ENCODE results near the gene EPS15.
"Not testable (repeated sequence)": the region's sequence is repeated elsewhere in the genome, so short reads cannot be mapped to it uniquely, and the experiment has no call there.

The EPS15 gene

DNA sequence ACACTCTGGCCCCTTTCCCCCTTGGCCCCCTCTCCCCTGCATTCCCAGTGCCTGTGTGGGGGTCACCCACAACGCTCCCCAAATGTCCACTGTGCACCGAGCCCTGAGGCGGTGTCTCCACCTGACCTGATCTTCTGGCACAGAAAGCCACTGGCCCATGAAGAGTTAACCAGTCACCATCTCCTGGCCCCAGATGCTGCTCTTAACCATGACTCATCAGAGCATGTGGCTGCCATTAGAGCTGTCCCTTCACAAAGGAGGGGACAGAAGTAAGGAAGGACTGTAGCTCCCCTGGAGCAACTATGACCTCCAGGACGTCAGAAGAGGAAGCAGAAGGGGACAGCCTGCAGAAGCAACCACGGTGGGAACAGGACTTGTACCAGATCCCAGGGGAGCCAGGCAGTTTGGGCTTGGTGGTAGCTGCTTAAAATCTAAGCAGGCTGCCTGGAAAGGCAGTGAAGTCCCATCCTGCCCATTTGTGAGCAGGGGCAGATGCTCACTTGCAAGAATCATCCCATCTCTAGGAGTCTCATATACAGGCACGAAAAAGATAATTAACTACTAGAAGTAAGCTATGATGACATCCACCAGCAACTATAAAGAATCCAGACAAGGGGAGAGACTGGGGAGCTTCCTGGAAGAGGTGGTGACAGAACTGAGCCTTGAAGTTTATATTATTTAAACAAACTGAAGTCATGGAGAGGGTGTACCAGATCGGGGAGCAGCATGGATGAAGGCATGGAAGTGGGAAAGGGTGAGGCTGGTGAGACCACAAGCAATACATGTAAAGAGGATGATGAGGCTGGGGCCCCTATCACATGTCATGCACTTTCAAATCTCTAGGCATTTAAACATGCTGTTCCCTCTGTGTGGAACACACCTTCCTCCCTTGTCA lies 187.6 kb downstream of the EPS15 start:
- DNase-seq (ENCODE audit: low read depth): no peak

DNA sequence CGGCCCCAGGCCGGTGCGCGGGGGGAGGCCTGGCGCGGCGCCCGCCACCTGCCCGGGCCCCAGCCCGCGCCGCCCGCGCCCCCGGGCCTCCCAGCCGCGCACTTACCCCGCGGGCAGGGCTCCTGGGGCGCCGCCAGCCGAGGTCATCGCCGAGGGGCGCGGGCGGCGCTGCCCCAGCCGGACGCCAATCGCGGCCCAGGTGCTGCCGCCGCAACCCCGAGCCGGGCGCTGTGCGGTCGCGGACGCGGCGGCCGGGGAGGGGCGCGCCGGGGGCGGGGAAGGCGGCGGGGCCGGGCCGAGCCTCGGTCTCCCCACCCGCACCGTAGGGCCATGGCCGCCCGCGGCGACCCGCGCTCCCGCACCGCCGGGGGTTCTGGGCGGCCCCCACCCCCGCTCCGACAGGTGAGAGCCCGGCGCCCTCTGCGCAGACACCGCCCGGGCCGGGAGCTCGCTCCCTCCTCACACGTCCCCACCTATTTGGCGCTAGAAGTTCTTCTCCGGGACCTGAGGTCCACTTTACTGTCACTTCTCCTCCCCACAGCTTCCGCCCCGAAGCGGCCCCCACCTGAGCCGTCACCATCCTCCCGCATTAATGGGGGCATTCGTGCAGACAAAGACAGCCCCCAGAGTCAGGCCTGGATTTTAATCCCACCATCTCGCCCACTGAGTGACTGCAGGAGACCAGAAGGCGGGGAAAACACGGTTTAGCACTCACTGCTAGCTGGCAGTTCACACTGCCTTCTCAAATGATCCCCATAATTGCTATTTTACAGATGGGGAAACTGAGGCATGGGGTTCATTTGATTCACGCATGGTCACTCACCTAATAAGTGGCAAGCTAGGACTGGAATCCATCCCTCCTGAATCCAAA lies 188.5 kb downstream of the EPS15 start, which contains the start of gene TTC39A:
TTC39A (minus strand) TSS at position 232 of the 871 bp plus-strand sequence; CDS start at position 147, 85 bp downstream.
- DNase-seq (ENCODE audit: low read depth): no peak

GRCh38 chr1:51329443-51330325 lies 189.4 kb downstream of the EPS15 start:
- DNase-seq (ENCODE audit: low read depth): no peak

DNA sequence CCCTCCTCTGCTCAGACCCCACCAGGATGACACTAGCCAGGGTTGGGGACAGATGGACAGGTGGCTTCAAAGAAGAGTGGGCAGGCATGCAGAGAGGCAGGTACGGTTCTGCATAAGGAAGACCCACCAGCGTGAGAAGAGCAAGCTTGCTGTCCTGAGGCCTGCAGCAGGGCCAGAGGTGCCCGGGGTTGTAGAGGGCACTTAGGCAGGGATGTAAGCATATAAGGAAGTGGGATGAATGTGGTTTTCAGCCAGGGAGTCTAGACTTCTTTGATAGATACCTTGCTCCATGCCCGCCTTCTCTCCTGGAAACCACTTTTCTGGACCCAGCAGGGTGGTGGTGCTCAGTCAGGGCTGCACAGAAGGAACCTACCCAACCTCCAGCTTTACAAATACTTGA lies 190.1 kb downstream of the EPS15 start:
- DNase-seq (ENCODE audit: low read depth): no peak

- DNase-seq (ENCODE audit: low read depth): no peak
Observed at GRCh38 chr1:51328279-51328678, 190.8 kb downstream of the EPS15 start.

DNA sequence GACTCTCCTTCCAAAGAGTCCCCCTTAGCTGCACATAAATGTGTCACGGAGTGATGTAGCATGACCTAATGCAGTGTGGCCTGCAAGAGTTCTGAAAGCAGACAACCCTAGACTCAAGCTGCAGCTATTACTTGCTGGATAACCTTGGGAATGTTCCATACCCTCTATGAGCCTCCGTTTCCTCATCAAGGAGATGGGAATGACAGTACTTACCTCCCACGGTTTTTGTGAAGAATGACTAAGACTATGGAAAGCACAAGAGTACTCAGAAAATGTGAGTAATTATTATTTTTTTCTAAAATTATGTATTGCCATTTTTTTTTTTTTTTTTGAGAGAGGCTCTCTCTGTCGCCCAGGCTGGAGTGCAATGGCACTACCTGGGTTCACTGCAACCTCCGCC lies 191.7 kb downstream of the EPS15 start:
- DNase-seq (ENCODE audit: low read depth): no peak

GRCh38 chr1:51326839-51327238 lies 192.2 kb downstream of the EPS15 start:
- DNase-seq (ENCODE audit: low read depth): no peak

- DNase-seq (ENCODE audit: low read depth): no peak
Observed at GRCh38 chr1:51325878-51326755, 192.9 kb downstream of the EPS15 start.

DNA sequence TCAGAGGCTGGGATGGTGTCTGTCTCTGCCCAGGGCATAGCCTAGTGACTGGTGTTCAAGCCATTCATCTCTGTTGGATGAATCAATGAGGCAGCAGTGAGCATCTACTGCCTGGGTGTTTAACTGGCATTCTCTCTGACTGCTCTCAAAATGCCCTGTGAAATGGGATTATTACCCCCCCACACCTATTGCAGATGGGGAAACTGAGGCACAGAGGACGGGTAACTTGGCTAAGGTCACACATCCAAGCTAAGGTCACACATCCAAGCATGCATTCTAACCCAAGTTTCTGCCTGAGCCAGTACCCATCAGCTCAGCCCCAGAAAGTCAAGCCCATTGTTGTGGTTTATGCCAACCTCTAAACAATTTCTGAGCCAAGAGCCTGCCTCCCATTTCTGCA lies 193.7 kb downstream of the EPS15 start:
- no peak for DNase-seq (ENCODE audit: low read depth)

DNA sequence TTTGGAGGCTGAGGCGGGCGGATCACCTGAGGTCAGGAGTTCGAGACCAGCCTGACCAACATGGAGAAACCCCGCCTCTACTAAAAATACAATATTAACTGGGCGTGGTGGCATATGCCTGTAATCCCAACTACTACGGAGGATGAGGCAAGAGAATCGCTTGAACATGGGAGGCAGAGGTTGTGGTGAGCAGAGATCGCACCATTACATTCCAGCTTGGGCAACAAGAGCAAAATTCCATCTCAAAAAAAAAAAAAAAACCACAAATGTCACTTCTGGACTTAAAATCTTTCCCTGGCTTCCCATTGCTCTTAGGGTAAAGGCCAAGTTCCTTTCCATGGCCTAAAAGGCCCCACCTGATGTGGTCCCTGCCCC lies 194.1 kb downstream of the EPS15 start:
- not testable (repeated sequence) for DNase-seq (ENCODE audit: low read depth)

- DNase-seq (ENCODE audit: low read depth): no peak
Observed at GRCh38 chr1:51324251-51325010, 194.6 kb downstream of the EPS15 start.

DNA sequence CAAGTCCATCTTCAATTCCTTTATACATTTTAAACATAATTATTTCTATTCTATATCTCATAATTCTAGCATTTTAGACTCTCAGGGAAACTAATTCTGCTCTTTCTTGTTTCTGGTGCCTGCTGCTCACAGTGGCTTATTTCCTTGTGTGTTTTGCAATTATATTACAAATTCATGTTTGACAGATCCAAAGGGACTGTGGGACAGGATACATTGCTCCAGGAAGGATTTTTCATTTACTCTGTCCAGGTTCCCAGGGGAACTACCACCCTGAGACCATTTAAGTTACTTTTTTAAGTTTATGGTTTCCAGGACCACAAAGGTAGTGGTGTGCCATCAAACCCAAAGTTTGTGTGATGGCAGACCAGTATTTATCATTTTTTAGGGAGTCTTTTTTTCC lies 195.3 kb downstream of the EPS15 start:
- DNase-seq (ENCODE audit: low read depth): no peak

DNA sequence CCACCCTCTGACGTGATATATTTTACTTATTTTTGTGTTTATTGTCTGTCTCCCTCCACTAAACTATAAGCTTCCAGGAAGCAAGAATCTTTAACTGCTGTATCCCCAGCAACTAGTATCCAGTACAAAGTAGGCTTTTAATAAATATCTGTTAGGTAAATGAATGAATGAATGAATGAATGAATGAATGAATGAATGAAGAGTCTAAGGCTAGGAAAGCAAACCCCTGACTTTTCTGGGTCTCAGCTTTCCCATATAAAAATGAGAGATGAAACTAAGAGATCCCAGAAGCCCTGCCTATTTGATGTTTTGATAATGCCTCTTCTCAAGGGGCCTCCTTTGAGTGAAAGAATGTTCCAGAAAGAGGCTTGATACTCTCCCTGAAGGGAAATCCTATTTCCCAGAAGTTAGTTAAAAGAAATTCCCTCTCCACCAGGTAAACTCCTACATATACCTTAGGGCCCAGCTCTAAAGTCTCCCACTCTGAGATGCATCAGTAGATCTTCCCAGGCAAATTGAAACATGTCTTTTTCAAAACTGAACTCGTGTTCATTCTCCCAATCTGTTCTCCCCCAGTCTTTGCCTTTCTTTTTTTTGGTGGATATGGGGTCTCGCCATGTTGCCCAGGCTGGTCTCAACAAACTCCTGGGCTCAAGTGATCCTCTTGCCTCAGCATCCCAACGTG lies 196.5 kb downstream of the EPS15 start:
- DNase-seq (ENCODE audit: low read depth): no peak

DNA sequence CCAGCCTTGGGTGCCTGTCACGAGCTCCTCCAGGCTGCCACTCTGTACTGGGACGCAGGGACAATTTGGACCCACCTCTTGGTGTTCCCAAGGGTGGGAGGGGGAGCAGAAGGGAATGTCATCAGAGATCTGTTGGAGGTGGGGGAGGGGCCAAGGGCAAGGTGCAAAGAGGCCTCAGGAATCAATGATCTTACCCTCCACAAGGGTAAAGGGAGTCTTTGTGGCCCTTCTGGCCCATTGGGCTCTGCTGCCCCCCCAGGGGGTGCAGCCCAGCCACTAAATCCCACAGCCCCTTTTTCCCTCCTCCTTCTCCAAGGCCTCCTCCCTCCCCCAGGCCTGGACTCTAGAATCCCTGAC lies 197.2 kb downstream of the EPS15 start:
- no peak for DNase-seq (ENCODE audit: low read depth)

DNA sequence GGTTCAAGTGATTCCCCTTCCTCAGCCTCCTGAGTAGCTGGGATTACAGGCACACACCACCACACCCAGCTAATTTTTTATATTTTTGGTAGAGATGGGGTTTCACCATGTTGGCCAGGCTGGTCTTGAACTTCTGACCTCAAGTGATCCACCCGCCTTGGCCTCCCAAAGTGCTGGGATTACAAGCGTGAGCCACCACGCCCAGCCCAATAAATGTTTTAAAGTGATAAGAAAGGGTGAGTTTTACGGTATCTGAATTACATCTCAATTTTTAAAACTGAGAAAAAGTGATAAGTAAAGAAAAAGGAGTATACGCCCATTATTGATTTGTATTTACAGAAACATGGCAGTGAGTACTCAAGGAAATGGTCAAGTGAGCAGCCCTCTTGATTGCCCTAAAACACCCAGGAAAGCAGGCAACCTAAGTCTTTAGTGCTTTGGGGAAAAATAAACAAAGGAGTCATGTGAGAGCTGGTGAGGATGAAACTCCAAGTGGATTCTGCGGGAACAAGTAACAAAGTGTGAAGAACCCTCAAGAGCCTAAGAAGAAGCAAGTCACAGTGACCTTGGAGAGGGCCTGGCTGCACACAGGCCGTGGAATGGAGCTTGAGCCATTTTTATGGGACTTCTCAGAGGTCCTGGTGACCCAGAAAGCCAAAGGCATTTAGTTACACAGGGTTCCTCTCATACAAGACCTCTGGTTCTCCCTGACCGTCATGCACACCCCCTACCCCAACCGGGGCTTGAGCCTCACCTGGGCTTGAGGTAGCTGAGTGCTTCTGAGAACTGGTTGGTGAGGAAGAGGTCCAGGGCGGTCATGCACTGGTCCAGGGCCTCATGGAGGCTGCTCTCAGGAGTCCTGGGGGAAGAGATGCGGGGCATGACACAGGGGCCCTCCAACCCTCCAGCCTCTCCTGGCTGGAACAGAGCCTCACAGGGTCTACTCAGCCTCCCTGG lies 197.8 kb downstream of the EPS15 start:
- DNase-seq (ENCODE audit: low read depth): no peak

DNA sequence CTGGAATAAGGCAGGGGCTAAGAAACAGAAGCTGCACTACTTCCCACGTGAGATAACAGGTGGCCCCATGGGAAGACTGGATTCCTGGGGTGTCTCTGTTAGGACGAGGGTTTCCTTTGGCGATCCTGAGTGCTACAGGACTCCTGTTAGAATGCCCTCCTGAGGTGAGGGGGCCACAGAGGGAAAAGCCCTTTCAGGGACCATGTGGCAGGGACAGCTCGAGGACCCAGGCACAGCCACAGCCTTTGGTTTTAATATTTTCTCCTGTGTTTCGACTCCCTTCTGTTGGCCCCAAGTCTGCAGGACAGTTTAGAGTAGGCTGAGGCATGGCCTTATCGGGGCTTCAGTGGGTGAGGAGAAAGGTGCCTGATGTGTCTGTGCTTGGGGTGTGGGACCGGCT lies 201.3 kb downstream of the EPS15 start:
- DNase-seq (ENCODE audit: low read depth): no peak

DNA sequence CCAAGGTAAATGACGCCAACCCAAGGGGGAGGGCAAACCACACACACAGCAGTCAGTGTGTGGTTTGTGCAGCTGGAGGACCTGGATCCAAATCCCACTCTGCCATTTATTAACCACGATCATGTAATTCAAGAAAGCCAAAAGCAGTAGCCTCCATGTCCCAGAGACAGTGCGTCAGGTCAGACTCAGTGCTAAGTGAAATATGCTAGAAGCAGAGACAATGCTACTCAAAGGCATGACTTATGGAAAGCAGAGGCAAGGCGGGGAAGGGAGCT lies 202.3 kb downstream of the EPS15 start:
- no peak for DNase-seq (ENCODE audit: low read depth)

- no peak for DNase-seq (ENCODE audit: low read depth)
Observed at GRCh38 chr1:51316113-51316845, 202.8 kb downstream of the EPS15 start.

All from activated T-helper 9 cell treated with anti-CD3 and anti-CD28 coated beads, Interleukin-2, amount 50 U/mL, for 16 hours (primary cell).